Myocyte (in vitro differentiated cells): ENCODE results near the gene CYTH4. TPM values are rescaled to one million over a fixed set of nuclear protein-coding genes. Genes with fewer than 3 reads are reported as not detected.
"Not testable (repeated sequence)": the region's sequence is repeated elsewhere in the genome, so short reads cannot be mapped to it uniquely, and the experiment has no call there.

Experiments
- DNase-seq: peaks from one replicate; pipeline ENCODE4 v3.0.0-alpha.2; 2012; ENCODE audit warnings: low read depth
- polyA plus RNA-seq: library from polyadenylated mRNA; unstranded; fragments of >200 nt; gene quantifications from one replicate; pipeline ENCODE4 v1.2.1, GENCODE V29; 2012; ENCODE audit warnings: missing spikeins
- total RNA-seq: library from RNA; depleted of rRNA; stranded (reverse); fragments of >200 nt; gene quantifications from 2 replicates; pipeline ENCODE4 v1.2.3, GENCODE V29; 2014

The CYTH4 gene, protein sequence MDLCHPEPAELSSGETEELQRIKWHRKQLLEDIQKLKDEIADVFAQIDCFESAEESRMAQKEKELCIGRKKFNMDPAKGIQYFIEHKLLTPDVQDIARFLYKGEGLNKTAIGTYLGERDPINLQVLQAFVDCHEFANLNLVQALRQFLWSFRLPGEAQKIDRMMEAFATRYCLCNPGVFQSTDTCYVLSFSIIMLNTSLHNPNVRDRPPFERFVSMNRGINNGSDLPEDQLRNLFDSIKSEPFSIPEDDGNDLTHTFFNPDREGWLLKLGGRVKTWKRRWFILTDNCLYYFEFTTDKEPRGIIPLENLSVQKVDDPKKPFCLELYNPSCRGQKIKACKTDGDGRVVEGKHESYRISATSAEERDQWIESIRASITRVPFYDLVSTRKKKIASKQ
- not detected in 2 replicates for total RNA-seq
- not detected for polyA plus RNA-seq

DNA sequence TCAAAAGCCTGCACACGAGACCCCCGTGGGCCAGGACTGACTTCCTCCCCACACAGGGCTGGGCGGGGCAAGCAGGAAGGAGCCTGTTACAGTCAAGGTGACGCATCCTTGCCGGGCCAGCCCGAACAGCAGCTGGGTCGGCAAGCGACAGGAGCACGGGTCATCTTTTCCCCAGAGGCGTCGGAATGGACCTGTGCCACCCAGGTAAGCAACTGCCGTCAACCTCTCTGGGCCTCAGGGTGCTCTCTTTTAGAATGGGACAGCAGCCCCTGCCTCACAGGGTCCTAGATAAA is at the start of gene CYTH4:
CYTH4 (plus strand) TSS at position 124 of the 293 bp plus-strand sequence; CDS start at position 186, 62 bp downstream.
- no peak for DNase-seq

DNA sequence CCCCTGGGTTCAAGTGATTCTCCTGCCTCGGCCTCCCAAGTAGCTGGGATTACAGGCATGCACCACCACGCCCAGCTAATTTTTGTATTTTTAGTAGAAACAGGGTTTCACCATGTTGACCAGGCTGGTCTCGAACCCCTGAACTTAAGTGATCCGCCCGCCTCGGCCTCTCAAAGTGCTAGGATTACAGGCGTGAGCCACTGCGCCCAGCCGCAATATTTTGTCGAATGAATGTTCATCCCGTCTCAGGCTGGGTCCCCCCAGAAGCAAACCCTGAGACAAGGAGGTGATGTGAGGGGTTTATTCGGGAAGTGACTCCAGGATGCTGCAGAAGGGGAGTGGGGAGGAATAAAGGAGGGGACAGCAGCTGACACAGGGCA is 48.9 kb upstream of the CYTH4 start:
- not testable (repeated sequence) for DNase-seq

DNA sequence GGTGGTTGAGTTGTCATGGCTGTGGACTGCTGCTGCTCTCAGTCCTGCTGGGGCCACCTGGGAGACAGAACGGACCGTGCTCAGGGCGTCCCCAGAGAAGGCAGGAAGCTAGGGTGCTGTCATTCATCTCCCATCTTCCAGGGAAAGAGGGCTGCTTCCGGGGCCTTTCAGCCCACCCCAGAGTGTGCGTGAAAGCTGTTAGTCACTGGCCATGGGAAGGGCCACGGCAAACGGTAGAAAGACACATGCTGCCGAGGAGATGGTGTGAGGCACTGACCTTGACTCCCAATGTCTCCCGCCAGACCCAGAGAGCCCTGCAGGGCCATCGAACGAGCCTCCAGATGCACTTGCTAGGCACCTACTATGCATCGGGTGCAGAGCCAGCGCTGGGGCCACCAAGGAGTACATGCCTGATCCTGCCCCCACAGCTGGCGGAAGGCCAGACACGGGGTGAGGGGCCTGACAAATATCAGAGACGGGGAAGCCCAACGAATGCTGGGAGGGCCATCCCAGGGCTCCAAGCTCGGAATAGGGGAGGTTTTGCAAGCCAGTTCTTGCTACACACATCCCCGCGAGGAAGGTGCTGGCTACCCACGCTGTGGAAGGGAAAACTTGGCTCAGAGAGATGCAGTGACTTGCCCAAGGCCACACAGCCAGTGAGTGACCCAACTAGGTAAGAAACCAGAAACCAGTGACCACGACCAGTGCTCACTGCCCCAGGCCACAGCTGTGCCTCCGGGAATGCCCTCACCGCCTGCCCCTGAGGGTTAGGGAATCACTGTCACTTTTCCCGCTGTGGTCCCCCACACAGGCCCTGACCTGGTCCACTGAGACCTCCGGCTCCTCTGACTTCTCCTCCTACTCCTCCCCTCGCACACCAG is 48.3 kb upstream of the CYTH4 start:
- no peak for DNase-seq

DNA sequence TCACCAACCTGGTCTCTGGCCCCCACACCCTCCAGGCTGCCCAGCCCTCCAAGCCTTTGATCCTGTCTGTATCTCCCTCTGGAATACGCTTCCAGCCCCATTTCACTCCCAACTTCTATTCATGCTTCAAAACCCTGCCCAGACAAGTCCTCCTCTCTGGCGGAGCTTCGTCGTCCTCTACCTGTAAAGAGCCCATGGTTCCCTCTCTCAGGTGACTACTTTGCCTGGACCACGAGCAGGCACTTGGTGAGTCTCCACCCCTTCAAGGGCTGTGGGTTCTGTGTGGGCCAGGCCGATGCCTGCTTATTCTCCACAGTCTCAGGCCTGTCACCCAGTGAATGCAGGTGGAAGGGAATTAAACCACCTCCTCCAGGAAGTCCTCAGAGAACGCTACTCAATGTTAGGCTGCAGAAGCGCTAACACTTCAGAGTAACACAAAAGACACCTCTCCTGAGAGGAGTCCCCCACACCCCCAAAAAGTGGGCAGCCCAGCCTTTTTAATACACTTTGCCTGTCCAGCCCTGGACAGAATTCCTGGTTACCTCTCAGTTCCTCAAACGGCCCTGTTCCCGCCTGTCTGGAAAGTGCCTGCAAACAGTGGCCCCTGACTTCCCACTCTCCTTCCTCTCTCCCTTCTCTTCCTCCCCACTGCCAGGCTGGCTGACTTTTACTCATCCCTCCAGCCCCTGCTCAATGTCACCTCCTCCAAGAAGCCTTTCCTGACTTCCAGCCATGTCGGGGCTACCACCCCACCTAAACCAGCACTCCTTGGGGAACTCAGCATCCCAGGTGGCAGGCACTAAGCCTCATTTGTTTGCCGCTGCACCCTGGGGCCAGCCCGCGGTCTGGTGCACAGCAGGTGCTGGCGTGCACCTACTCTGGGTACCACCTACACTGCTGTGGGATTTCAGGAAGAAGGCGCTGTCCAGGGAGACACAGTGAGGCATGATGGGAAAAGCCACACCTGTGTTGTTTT is 47.3 kb upstream of the CYTH4 start:
- no peak for DNase-seq

DNA sequence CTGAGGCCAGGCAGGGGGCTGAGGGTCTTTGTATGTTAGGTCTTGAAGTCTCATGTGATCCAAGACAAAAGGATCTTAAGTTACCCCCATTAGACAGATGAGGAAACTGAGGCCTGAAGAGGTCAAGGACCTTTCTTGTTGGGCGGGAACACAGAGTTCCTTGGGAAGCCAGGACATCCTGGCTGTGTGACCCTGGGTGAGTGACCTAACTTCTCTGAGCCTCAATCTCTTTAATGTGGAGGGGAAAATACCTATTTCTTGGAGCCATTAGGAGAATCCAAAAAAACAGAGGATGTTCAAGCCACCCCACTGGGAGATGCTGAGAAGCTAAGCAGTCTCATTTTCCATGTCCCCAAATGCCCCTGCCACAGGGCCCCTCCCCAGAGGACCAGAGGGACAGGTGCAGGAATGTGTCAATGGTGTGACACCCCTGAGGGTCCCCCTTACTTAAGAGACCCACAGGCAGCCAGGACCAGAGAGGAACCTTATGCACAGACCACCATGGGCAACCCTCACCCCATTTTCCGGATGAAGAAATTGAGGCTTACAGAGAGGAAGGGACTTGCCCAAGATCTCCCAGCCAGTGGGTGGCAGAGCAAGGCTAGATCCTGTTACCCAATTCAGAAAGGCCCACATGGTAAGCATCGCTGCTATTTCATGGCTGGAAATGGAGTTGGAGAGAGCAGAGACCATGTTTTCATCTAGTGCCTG is 46.3 kb upstream of the CYTH4 start:
- no peak for DNase-seq

DNA sequence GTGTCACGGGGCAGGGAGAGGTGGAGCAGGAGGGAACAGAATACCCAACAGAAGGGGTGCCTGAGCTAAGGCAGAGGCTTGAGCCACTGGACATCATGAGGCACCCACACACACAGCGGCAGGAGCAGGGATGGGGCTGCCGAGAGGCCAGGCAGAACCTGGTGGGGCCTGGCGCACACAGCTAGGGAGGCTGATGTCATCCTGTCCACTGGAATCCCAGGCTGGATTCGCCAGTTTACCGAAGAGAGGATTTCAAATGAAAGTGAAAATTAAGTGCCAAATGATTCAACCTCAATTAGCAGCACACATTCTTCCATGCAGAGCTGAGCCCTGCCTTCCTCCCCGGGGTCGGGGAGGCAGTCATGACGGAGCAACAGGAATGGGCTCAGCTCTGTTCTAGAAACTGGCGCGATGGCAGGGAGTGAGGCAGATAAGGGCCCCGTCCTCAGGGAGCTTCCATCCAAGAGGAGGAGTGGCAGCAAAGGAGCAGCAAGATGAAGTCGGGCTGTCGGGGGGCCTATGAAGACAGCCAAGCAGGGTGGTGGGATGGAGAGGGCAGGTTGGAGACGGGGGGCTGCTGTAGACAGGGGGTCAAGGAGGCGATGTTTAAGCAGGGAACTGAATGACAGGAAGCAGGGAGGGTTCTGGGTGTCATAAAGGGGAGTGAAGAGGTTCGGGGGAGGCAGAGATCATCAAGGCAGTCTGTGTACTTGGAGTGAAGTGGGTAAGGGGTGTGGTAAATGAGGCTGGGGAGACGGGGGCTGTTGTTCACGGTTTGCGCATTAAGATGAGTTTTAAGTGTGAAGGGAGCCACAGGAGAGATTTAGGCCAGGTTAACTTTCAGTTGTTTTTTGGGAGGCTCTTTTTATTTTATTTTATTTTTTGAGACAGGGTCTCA is 44.7 kb upstream of the CYTH4 start:
- DNase-seq, result no peak

DNA sequence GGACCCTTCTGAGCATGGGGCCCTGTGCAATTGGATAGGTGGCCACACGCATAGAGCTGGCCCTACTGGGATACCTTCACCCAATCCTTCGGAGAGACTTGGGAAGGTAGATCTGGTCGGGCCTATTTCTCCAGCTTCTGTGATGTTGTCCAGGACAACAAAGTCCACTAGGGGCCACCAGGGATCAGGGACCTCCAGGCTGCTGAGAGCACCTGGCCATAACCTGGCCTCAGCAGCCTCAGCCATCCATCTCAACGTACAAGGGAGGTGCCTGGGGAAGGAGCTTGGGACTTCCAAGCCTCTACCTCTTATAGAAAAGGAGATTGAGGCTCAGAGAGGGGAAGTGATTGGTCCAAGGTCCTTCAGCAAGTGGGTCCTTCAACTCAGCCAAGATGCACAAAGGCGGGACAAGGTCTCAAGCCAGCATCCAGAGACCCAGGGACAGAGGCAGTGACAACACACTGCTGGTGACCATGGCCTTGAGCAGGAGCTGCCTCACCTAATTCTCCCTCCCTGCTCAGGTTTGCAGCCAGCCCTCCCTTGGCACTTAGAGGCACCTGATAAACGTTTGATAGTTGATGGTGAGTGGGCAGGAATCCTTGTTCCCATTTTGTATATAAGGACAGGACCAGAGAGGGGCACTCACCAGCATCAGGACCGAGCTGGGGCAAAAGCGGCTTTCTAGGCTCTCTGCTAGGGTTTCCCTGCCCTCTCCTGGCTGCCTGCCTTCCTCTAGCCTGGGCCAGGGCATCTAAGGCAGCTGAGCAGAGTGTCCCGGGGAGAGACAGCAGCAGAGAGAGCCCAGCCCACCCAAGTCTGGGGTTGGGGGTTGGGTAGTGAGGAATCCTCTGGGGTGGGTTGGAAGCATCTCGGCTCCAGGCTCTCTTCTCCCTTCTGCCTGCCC is 42.7 kb upstream of the CYTH4 start:
- DNase-seq, result no peak

DNA sequence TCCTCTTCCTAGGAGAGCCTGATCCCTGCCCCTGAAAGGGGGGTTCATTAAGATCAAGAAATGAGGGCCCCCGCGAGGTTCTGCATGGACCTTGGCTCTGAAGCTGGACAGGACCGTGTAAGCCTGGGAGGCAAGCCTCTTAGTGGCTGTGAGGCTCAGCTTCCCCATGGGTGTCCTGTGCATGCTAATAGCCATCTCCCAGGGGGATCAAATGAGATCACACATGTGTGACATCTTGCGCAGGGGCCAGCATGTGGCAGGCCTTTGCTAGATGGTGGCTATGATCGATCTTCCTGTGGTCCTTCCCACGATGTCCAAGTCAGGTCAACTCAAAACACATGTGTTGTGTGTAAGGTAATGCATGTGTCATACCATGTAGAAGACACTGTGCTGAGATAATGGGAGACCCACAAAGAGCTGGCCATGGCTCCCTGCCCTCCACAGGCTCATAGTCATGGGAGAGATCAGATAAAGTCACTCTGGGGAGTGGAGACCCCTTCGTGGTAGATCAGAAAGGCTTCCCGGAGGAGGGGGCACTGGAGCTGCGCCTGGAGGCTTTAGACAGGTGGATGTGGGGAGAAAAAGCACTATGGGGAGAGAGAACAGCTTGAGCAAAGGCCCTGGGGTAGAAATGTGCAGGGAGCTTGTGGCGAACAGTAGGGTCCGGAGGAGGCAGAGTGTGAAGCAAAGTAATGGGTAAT is 41.9 kb upstream of the CYTH4 start:
- DNase-seq, result no peak

DNA sequence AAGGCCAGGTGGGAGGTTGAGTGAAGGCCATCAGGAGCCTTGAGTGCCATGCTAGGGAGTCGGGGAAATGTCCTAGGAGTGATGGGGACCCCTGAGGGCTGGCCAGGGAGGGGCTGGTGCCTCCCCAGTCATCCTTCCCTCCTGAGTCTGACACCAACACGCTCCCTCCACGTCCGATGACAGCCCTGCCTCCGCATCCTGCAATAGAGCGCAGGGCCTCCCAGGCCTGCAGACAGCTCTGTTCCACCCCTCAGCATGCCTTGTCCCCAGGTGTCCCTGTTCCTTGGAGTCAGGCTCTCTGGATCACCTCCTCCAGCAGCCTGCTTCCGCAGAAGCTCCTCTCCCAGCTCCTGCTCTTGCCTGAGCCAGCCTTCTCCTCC is 41.4 kb upstream of the CYTH4 start:
- DNase-seq, result no peak

DNA sequence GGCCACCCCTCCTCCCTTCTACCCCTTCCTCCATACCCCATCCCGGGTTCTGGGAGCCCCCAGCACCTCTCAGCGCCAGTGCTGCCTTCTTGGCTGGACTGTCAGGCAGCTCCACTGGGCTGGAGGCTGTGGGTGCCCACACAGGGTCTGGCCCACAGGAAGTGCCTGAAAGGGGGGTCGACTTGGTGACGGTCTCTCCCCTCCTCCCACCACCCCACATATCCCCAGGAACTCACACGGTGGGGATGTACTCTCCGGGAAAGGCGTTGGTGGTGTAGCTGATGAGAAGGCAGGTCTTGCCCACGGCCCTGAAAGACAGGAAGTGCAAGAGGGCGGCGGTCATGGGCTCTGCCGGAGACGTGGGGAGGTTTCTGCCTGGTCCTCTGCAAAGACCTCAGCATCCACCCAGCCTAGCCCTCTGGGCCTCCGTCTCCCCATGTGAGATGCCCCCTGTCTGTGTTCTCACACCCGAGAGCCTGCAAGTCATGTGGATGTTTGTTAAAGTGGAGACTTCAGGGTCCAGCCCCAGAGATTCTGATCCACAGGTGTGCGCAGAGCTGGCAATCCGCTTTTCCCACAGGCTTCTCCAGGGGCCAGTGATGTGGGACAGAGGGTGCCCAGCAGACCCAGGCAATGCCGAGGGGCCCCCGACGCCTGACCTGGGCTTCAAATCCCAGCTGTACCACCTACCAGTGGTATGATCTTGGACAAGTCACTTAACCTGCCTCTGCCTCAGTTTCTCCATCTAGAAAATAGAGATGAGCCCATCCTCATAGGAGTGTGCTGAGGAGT is 40.8 kb upstream of the CYTH4 start:
- no peak for DNase-seq

DNA sequence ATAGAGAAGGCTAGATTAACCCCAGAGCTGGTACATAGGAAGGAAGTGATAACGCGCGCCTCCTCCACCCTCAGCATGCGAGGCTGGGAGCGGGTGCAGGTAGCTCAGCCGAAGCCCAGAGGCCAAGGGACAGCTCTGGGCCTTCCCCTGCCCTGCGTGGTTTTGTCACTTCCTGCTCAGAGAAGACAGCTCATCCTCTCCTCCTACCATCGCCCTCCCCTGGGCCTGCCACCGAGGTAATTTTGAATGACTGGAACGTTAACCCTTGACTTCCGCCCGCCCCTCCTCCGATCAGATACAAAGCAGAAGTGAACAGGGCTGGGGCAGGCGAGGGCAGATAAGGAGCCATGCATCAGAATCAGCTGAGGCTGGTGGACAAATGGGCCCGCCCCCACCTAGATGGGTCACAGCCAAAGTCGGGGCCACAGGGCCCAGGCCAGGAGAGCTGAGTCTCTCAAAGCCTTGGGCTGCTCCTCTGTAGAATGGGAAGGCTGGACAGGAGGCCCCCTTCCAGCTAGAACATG is 39.9 kb upstream of the CYTH4 start:
- DNase-seq, result no peak

DNA sequence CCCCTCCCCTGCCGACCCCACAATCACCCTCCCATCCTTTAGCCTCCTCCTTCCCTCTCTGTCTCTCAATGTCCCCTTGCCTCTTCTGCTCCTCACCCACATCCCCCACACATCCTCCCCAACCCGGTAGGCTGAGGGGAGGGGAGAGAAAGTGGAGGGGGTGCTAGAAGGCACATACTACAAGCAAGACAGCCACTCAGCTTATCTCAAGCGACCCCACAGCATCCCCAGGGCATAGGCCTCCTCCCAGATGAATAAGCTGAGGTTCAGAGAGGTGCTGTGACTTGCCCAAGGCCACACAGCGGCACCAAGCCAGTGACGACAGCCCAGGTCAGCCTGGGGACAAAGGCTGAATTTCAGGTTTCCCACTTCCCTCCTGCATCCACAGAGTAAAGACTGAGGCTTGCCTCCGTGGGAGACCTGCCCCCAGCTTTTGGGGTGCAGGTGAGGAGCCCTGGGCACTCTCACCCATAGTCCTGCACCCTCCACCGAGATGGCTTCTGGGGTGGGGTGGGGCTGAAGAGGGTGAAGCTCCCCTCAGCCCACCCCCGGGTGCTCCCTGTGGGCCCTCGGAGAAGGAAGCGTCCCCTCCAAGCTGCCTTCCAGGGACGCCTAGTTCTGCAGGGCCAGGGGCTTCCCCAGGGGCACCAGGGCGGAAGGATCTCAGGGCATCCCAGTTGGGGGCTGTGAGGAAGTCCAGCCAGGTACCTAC is 38.8 kb upstream of the CYTH4 start:
- no peak for DNase-seq

DNA sequence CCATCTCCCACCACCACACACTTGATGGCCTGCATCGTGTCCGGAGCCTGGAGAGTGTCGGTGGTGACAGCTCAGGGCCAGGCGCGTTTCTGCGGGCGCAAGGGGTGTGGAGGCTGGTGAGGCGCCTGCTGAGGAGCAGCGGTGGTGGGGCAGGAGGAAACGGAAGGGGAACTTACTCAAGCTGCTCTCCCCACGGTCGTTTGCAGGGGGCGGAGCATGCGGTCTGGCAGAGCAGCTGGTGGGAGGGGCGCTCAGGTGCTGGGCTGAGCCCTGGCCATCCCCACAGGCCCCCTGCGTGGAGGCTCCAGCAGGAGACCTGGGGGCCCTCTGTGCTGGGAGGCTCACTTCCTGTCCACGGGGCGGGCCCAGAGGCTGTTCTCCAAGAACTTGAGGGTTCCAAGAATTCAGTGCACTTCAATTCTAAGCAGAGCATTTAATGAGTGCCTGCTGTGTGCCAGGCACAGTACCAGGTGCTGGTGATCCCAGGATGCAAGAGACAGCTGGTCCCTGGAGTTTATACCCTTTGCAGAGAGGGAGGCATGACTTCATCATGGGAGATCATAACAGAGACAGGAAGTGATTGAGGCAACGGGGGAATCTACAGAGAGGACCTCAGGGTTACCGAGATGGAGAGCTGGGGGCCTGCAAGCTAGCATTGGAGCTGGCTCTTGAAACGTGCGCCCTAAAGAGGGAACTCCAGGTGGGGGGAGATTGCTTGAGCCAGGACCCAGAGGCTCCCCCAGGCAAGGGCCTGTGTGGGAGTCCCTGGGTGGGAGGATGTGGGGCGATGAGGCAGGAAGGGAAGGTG is 38.0 kb upstream of the CYTH4 start, which contains the start of gene RAC2:
RAC2 (minus strand) TSS at position 156 of the 808 bp plus-strand sequence; CDS start at position 35, 121 bp downstream.
- DNase-seq, result no peak

DNA sequence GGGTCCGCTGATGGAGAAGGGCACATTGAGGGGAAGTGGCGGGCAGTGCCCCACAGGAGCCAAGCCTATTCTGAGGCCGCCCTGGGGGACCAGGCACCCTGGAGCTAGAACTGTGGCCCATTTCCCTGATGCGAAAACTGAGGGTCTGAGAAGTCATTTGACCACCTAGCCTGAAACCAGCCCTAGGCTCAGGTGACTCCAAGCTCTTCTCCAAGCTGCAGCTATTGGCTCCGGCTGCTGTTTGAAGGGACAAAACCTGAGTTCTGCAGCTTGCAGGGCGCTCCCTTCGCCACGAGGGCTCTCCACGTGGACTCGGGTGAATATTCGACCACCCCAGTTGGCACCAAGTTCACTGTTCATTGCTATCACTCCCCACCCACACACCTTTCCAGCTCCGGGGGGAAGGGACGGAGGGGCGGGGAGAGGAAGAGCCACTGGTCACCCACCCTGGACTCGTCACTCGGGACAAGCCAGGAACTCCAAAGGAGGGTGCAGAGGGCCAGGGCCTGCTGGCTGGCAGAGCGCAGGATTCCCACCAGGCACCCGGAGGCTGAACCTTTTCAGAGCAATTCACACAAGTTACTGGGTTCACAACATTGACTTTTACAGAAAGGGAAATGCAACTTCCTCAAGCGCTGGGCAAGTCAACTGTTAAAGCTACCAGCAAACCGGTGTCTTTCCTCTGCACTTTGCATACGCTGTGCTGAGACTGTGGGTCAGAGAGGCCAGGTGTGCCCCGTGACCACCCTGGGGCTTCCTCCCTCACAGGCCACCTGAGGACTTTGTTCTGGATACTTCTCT is 37.2 kb upstream of the CYTH4 start:
- no peak for DNase-seq
